Measurements from ENCODE around the gene PRKAG2. TPM values are rescaled to one million over a fixed set of nuclear protein-coding genes. Genes with fewer than 3 reads are reported as not detected.

PRKAG2 gene
- total RNA-seq, 1 experiment from 2014 or later, result 23.9 TPM

- ChIA-PET CTCF (interaction anchor here (1.2 kb wide), 1 partner anchor 11 kb away, joined by 3 read pairs; no protein-coding TSS in a partner anchor), POLR2A (ENCODE audit: unreplicated experiment) (interaction anchor here (0.8 kb wide), 1 partner anchor 12 kb away, joined by 3 read pairs; no protein-coding TSS in a partner anchor)
- H3K4me1 ChIP-seq (ENCODE audit: insufficient read depth, low read length), result peaks cover 18% of the 10 kb centered on the region
- no peaks in the 10 kb centered on the region for H3K36me3 ChIP-seq (ENCODE audit: low read depth, low read length)
- peak overlapping the region; percentile 58 for H2AFZ ChIP-seq (ENCODE audit: low read length)
- peak overlapping the region; percentile 74 for H3K4me2 ChIP-seq (ENCODE audit: low read length)
- ATAC-seq (peak; percentile 96), DNase-seq (peak; percentile 93)
- H3K9me3 ChIP-seq (ENCODE audit: low read length), result no peaks in the 10 kb centered on the region
- no peaks in the 10 kb centered on the region for H4K20me1 ChIP-seq (ENCODE audit: low read length)
- intact Hi-C loops (cut with micrococcal nuclease), result no loop called here
- H3K79me2 ChIP-seq (ENCODE audit: low read length), result no peaks in the 10 kb centered on the region
- peak overlapping the region; percentile 32; the same call in 1 of the 2 replicates for H3K9ac ChIP-seq (ENCODE audit: low read length)
- H3K4me3 ChIP-seq (ENCODE audit: low read length), result no peak overlapping the region; the same call in 1 of the 2 replicates
- H3K9me2 ChIP-seq (replicated peaks; ENCODE audit: low read length), result no peaks in the 10 kb centered on the region
- H3F3A ChIP-seq (ENCODE audit: low read length, unreplicated experiment), result no peaks in the 10 kb centered on the region
- TF ChIP-seq EZH2phosphoT487 (IDR thresholded peaks at IDR 0.05; ENCODE audit: borderline replicate concordance, low read length) (no peak), CTCF (conservative IDR thresholded peaks at IDR 0.05; ENCODE audit: low read depth, low read length) (no peak), EZH2 (IDR thresholded peaks at IDR 0.05; ENCODE audit: low read length, unreplicated experiment) (no peak)
- no peaks in the 10 kb centered on the region for H3K27me3 ChIP-seq (ENCODE audit: low read length)
- BruUV-seq (replicated peaks), result no TSS peak
- no peak overlapping the region for H3K27ac ChIP-seq (ENCODE audit: low read length)
Measured at GRCh38 chr7:151808400-151809145, 68.3 kb downstream of the PRKAG2 start.

- Histone ChIP-seq H2AFZ (ENCODE audit: low read length) (no peak overlapping the region), H3K79me2 (ENCODE audit: low read length) (no peaks in the 10 kb centered on the region), H3K36me3 (ENCODE audit: low read depth, low read length) (no peaks in the 10 kb centered on the region), H4K20me1 (ENCODE audit: low read length) (no peaks in the 10 kb centered on the region), H3K27ac (ENCODE audit: low read length) (no peak overlapping the region), H3K4me1 (ENCODE audit: insufficient read depth, low read length) (peaks cover 18% of the 10 kb centered on the region), H3K9me3 (ENCODE audit: low read length) (no peaks in the 10 kb centered on the region), H3K4me3 (ENCODE audit: low read length) (no peak overlapping the region), H3K27me3 (ENCODE audit: low read length) (no peaks in the 10 kb centered on the region), H3K4me2 (ENCODE audit: low read length) (peak overlapping the region; percentile 74; the same call in 1 of the 2 replicates), H3K9me2 (replicated peaks; ENCODE audit: low read length) (no peaks in the 10 kb centered on the region), H3F3A (ENCODE audit: low read length, unreplicated experiment) (no peaks in the 10 kb centered on the region), H3K9ac (ENCODE audit: low read length) (no peak overlapping the region)
- no peak for TF ChIP-seq EZH2 (IDR thresholded peaks at IDR 0.05; ENCODE audit: low read length, unreplicated experiment)
- no peak for TF ChIP-seq CTCF (conservative IDR thresholded peaks at IDR 0.05; ENCODE audit: low read depth, low read length)
- no peak for TF ChIP-seq EZH2phosphoT487 (IDR thresholded peaks at IDR 0.05; ENCODE audit: borderline replicate concordance, low read length)
- ChIA-PET CTCF (no interaction called here), POLR2A (ENCODE audit: unreplicated experiment) (no interaction called here)
- BruUV-seq (replicated peaks), result no TSS peak
- DNase-seq (no peak), ATAC-seq (no peak)
- intact Hi-C loops (cut with micrococcal nuclease), result no loop called here
Measured at GRCh38 chr7:151807846-151808245, 69.1 kb downstream of the PRKAG2 start.

Measured in PC-3 (cell line).